IMR-90 (cell line): ENCODE results near the gene SLC35F3. TPM values are rescaled to one million over a fixed set of nuclear protein-coding genes. Genes with fewer than 3 reads are reported as not detected.

Experiments used
- ATAC-seq: fragments of 200-7000 bp; cut with Tn5 transposase; 2 replicates; pipeline ENCODE4 v1.9.1; 2020; ENCODE audit warnings: low read depth, mild to moderate bottlenecking, moderate library complexity
- BruUV-seq: library from RNA; stranded (reverse); fragments of 400-500 nt; replicated peaks from 2 replicates; lab custom pipeline; 2021; lab: Mats Ljungman, UMichigan
- CTCF ChIA-PET: fragments of 300-600 bp; formaldehyde crosslinking; extraction: SDS; loops from one replicate; lab custom pipeline; 2021; ENCODE audit warnings: antibody characterized with exemption; lab: Yijun Ruan, JAX
- POLR2A ChIA-PET: fragments of 300-600 bp; sonication (Branson Sonifier 250); formaldehyde crosslinking; loops from one replicate; lab custom pipeline; 2022; ENCODE audit warnings: antibody characterized with exemption; ENCODE audit not compliant: unreplicated experiment; lab: Charles Lee
- DNase-seq: peaks from one replicate; pipeline ENCODE4 v3.0.0; 2013
- H2AFZ ChIP-seq: replicated peaks from 2 replicates; pipeline ENCODE3; 2013; ENCODE audit warnings: low read length, mild to moderate bottlenecking; ENCODE audit not compliant: poor library complexity
- H2AK5ac ChIP-seq: 2 replicates; pipeline ENCODE4 v1.6.1; 2013; ENCODE audit warnings: low read depth, low read length, inconsistent platforms
- H2AK9ac ChIP-seq: replicated peaks from 2 replicates; pipeline ENCODE3; 2013; ENCODE audit warnings: mild to moderate bottlenecking, low read depth, low read length, moderate library complexity; ENCODE audit not compliant: poor library complexity
- H2BK120ac ChIP-seq: 2 replicates; pipeline ENCODE4 v1.6.1; 2013; ENCODE audit warnings: low read depth, low read length, inconsistent platforms
- H2BK15ac ChIP-seq: 3 replicates; pipeline ENCODE4 v1.6.1; 2013; ENCODE audit warnings: low read depth, low read length, inconsistent platforms
- H2BK20ac ChIP-seq: 2 replicates; pipeline ENCODE4 v1.6.1; 2013; ENCODE audit warnings: low read depth, mild to moderate bottlenecking, inconsistent platforms, low read length, moderate library complexity
- H2BK5ac ChIP-seq: 2 replicates; pipeline ENCODE4 v1.6.1; 2013; ENCODE audit warnings: mild to moderate bottlenecking, low read depth, low read length, inconsistent platforms; ENCODE audit not compliant: poor library complexity, severe bottlenecking
- H3K14ac ChIP-seq: replicated peaks from 2 replicates; pipeline ENCODE4 v1.6.1; 2013; ENCODE audit warnings: low read depth, low read length, inconsistent platforms
- H3K18ac ChIP-seq: 2 replicates; pipeline ENCODE4 v1.6.1; 2013; ENCODE audit warnings: low read depth, low read length, control low read depth
- H3K23ac ChIP-seq: 2 replicates; pipeline ENCODE4 v1.6.1; 2013; ENCODE audit warnings: low read depth, low read length, inconsistent platforms
- H3K27ac ChIP-seq: 2 replicates; pipeline ENCODE4 v1.5.1; 2013; ENCODE audit warnings: mild to moderate bottlenecking, control low read depth, low read length; ENCODE audit not compliant: insufficient read depth
- H3K27me3 ChIP-seq: 2 replicates; pipeline ENCODE4 v1.6.1; 2013; ENCODE audit warnings: low read length; ENCODE audit not compliant: control insufficient read depth, insufficient read depth
- H3K36me3 ChIP-seq: 2 replicates; pipeline ENCODE4 v1.6.1; 2013; ENCODE audit warnings: low read length, mixed read lengths; ENCODE audit not compliant: control insufficient read depth, insufficient read depth
- H3K4ac ChIP-seq: 2 replicates; pipeline ENCODE4 v1.6.1; 2013; ENCODE audit warnings: low read depth, low read length, inconsistent platforms
- H3K4me1 ChIP-seq: 2 replicates; pipeline ENCODE4 v1.6.1; 2013; ENCODE audit warnings: low read length, mixed read lengths; ENCODE audit not compliant: control insufficient read depth, insufficient read depth
- H3K4me2 ChIP-seq: 2 replicates; pipeline ENCODE4 v1.6.1; 2013; ENCODE audit warnings: low read depth, mild to moderate bottlenecking, control low read depth, low read length, moderate library complexity
- H3K4me3 ChIP-seq: 2 replicates; pipeline ENCODE4 v1.5.1; 2013; ENCODE audit warnings: low read depth, mild to moderate bottlenecking, control low read depth, low read length, moderate library complexity; ENCODE audit not compliant: insufficient read depth
- H3K56ac ChIP-seq: 2 replicates; pipeline ENCODE4 v1.6.1; 2013; ENCODE audit warnings: low read length, inconsistent platforms; ENCODE audit not compliant: insufficient read depth; ENCODE audit errors: extremely low read depth
- H3K79me1 ChIP-seq, 2 experiments: 2 replicates each; pipeline ENCODE4 v1.6.1; 2013; ENCODE audit warnings: low read length in 2 of 2, inconsistent platforms in 1 of 2, low read depth in 1 of 2
- H3K9ac ChIP-seq: 2 replicates; pipeline ENCODE4 v1.6.1; 2013; ENCODE audit warnings: low read depth, low read length, control low read depth
- H3K9me1 ChIP-seq: 2 replicates; pipeline ENCODE4 v1.6.1; 2013; ENCODE audit warnings: low read length, inconsistent platforms; ENCODE audit not compliant: insufficient read depth
- H3K9me3 ChIP-seq: 2 replicates; pipeline ENCODE4 v1.6.1; 2013; ENCODE audit warnings: low read length; ENCODE audit not compliant: control insufficient read depth, insufficient read depth
- H4K20me1 ChIP-seq: 2 replicates; pipeline ENCODE4 v1.6.1; 2013; ENCODE audit warnings: low read length, inconsistent platforms; ENCODE audit not compliant: insufficient read depth
- H4K5ac ChIP-seq: 2 replicates; pipeline ENCODE4 v1.6.1; 2013; ENCODE audit warnings: mild to moderate bottlenecking, low read depth, low read length, control low read depth
- H4K8ac ChIP-seq, 2 experiments: 2 replicates each; pipeline ENCODE4 v1.6.1; 2013; ENCODE audit warnings: low read depth in 2 of 2, low read length in 2 of 2, control low read depth in 1 of 2, inconsistent platforms in 1 of 2
- H4K91ac ChIP-seq: 2 replicates; pipeline ENCODE4 v1.6.1; 2013; ENCODE audit warnings: low read depth, low read length, inconsistent platforms; ENCODE audit not compliant: insufficient read depth
- BHLHE40 ChIP-seq: fragments of 150-350 bp; IDR thresholded peaks from 2 replicates; pipeline ENCODE4 v1.6.1; 2016; ENCODE audit warnings: mild to moderate bottlenecking, low read depth, low read length
- CEBPB ChIP-seq: IDR thresholded peaks from 2 replicates; pipeline ENCODE4 v1.6.1; 2012; ENCODE audit warnings: low read depth, low read length, improper control_type of control experiment
- CHD1 ChIP-seq: IDR thresholded peaks from 2 replicates; pipeline ENCODE4 v1.6.1; 2012; ENCODE audit warnings: low read depth, low read length, improper control_type of control experiment
- FOS ChIP-seq: fragments of 150-350 bp; IDR thresholded peaks from 2 replicates; pipeline ENCODE4 v1.6.1; 2016; ENCODE audit warnings: low read depth, low read length
- MAFK ChIP-seq: IDR thresholded peaks from 2 replicates; pipeline ENCODE4 v1.6.1; 2012; ENCODE audit warnings: low read depth, low read length, improper control_type of control experiment
- MAZ ChIP-seq: IDR thresholded peaks from 2 replicates; pipeline ENCODE4 v1.6.1; 2012; ENCODE audit warnings: low read depth, mild to moderate bottlenecking, low read length, improper control_type of control experiment, moderate library complexity, borderline replicate concordance
- MXI1 ChIP-seq: IDR thresholded peaks from 2 replicates; pipeline ENCODE4 v1.6.1; 2012; ENCODE audit warnings: low read depth, mild to moderate bottlenecking, low read length, moderate library complexity, borderline replicate concordance
- NFE2L2 ChIP-seq: fragments of 150-350 bp; IDR thresholded peaks from 2 replicates; pipeline ENCODE4 v1.6.1; 2016; ENCODE audit warnings: low read depth, mild to moderate bottlenecking, low read length
- POLR2A ChIP-seq: IDR thresholded peaks from 2 replicates; pipeline ENCODE4 v1.6.1; 2012; ENCODE audit warnings: mild to moderate bottlenecking, low read depth, low read length
- RAD21 ChIP-seq: IDR thresholded peaks from 2 replicates; pipeline ENCODE4 v1.6.1; 2012; ENCODE audit warnings: low read length, improper control_type of control experiment
- RCOR1 ChIP-seq: IDR thresholded peaks from 2 replicates; pipeline ENCODE4 v1.6.1; 2012; ENCODE audit warnings: mild to moderate bottlenecking, low read length, improper control_type of control experiment; ENCODE audit not compliant: insufficient replicate concordance
- RFX5 ChIP-seq: IDR thresholded peaks from 2 replicates; pipeline ENCODE4 v1.8.0; 2012; ENCODE audit warnings: low read depth, mild to moderate bottlenecking, low read length, moderate library complexity
- SMC3 ChIP-seq: fragments of 150-350 bp; IDR thresholded peaks from 2 replicates; pipeline ENCODE4 v1.6.1; 2016; ENCODE audit warnings: low read depth, mild to moderate bottlenecking, antibody characterized with exemption, low read length, moderate library complexity
- WGBS, 2 experiments: methylation state at CpG; one replicate each; pipeline versions ENCODE4 v1.1.5 to v1.1.7; 2013; ENCODE audit warnings: missing lambda C conversion rate in 2 of 2; ENCODE audit not compliant: insufficient read length in 1 of 2; ENCODE audit errors: extremely low coverage in 2 of 2; 5-methylcytosine and 5-hydroxymethylcytosine counted together
- dilution Hi-C: fragments of 300-500 bp; cut with HindIII; formaldehyde crosslinking; loops from one replicate; pipeline ENCODE4 v1.14.3; 2018; ENCODE audit warnings: low sequenced_read_pairs; ENCODE audit not compliant: unreplicated experiment
- in situ Hi-C: fragments of 300-500 bp; cut with MboI; formaldehyde crosslinking; loops from 3 replicates; pipeline ENCODE4 v1.14.3; 2019; ENCODE audit warnings: low sequenced_read_pairs, inconsistent platforms, mixed read lengths
- intact Hi-C: fragments of 100-400 bp; cut with micrococcal nuclease; formaldehyde crosslinking; loops from 2 replicates; pipeline ENCODE4 v1.10.0; 2022
- polyA plus RNA-seq, 3 experiments: library from polyadenylated mRNA; depleted of rRNA; stranded (reverse); fragments of >200 nt; gene quantifications; 2 replicates each; pipeline ENCODE4 v1.2.3, GENCODE V29; 2012; ENCODE audit warnings: low replicate concordance in 1 of 3
- total RNA-seq: library from RNA; depleted of rRNA; stranded (reverse); fragments of >200 nt; gene quantifications from 2 replicates; pipeline ENCODE4 v1.2.3, GENCODE V29; 2012
- TF ChIP-seq, protein P1 (sequence below): fragments of 150-350 bp; IDR thresholded peaks from 2 replicates; pipeline ENCODE4 v1.6.1; 2016; ENCODE audit warnings: low read depth, mild to moderate bottlenecking, low read length, moderate library complexity, borderline replicate concordance
- TF ChIP-seq, protein P2 (sequence below): conservative IDR thresholded peaks from 2 replicates; pipeline ENCODE4 v1.5.1; 2012; ENCODE audit warnings: mild to moderate bottlenecking, low read depth, low read length, improper control_type of control experiment
- TF ChIP-seq, protein P3 (sequence below): fragments of 150-350 bp; IDR thresholded peaks from 2 replicates; pipeline ENCODE4 v1.6.1; 2017; ENCODE audit warnings: mild to moderate bottlenecking, antibody characterized with exemption, low read length, low read depth

SLC35F3 gene
- total and polyA plus RNA-seq, 2 of the 4 experiments (the other 2 are of a cell fraction): under 0.01 to 0.17 TPM

DNA sequence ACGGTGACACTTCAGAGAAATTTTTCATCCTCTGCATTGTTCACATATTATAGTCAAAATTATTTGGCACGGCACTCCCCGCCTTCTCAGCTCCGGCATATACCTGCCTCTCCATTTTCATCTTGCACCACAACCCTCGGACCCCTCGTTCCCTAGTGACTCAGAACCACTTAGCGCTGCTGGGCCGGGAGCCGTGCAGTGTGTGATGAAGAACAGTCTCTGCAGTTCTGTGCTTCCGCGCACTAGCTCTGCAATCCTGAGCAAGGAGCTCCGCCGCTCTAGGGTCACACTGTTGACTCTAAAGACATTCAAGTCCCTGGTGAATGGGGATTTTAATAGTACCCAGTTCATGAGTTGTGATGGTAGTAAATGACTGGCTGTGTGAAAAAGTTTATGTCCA is 221.2 kb downstream of the SLC35F3 start:
- Histone ChIP-seq H2BK120ac (no peak overlapping the region), H3K79me1 (no peaks in the 10 kb centered on the region), H3K9ac (no peak overlapping the region), H3K27ac (no peak overlapping the region), H2AK9ac (no peak overlapping the region), H2BK15ac (no peak overlapping the region), H3K36me3 (no peaks in the 10 kb centered on the region), H3K27me3 (no peaks in the 10 kb centered on the region), H2BK5ac (no peak overlapping the region), H3K4me2 (no peak overlapping the region), H3K9me1 (peaks cover 3% of the 10 kb centered on the region; the same call in 1 of the 2 replicates), H4K20me1 (no peaks in the 10 kb centered on the region), H2AK5ac (no peak overlapping the region), H3K18ac (no peak overlapping the region), H3K23ac (no peak overlapping the region), H2BK20ac (no peak overlapping the region), H4K91ac (no peak overlapping the region), H3K4me3 (no peak overlapping the region), H3K4ac (no peak overlapping the region), H3K14ac (no peak overlapping the region), H3K9me3 (no peaks in the 10 kb centered on the region), H4K5ac (no peak overlapping the region), H2AFZ (no peak overlapping the region), H3K56ac (no peak overlapping the region), H4K8ac (no peak overlapping the region), H3K4me1 (no peaks in the 10 kb centered on the region)
- WGBS, 2 experiments: 60% methylated on average over 2 of the region's 13 CpGs; no CpG with 5 or more reads in 1 of the 2 experiments
- in situ Hi-C loops (loop anchor here (25.0 kb wide), 2 partner anchors 187 to 987 kb away; no protein-coding TSS in a partner anchor), intact Hi-C loops (no loop called here), dilution Hi-C loops (no loop called here)
- DNase-seq (no peak), ATAC-seq (no peak)
- TF ChIP-seq FOS (no peak), BHLHE40 (no peak), NFE2L2 (no peak), MAZ (no peak), CEBPB (no peak), RAD21 (no peak), POLR2A (no peak), MAFK (no peak), MXI1 (no peak), RFX5 (no peak), SMC3 (no peak), RCOR1 (no peak), CHD1 (no peak)
- TF ChIP-seq, protein P1, sequence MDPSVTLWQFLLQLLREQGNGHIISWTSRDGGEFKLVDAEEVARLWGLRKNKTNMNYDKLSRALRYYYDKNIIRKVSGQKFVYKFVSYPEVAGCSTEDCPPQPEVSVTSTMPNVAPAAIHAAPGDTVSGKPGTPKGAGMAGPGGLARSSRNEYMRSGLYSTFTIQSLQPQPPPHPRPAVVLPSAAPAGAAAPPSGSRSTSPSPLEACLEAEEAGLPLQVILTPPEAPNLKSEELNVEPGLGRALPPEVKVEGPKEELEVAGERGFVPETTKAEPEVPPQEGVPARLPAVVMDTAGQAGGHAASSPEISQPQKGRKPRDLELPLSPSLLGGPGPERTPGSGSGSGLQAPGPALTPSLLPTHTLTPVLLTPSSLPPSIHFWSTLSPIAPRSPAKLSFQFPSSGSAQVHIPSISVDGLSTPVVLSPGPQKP: no peak
- TF ChIP-seq, protein P2, sequence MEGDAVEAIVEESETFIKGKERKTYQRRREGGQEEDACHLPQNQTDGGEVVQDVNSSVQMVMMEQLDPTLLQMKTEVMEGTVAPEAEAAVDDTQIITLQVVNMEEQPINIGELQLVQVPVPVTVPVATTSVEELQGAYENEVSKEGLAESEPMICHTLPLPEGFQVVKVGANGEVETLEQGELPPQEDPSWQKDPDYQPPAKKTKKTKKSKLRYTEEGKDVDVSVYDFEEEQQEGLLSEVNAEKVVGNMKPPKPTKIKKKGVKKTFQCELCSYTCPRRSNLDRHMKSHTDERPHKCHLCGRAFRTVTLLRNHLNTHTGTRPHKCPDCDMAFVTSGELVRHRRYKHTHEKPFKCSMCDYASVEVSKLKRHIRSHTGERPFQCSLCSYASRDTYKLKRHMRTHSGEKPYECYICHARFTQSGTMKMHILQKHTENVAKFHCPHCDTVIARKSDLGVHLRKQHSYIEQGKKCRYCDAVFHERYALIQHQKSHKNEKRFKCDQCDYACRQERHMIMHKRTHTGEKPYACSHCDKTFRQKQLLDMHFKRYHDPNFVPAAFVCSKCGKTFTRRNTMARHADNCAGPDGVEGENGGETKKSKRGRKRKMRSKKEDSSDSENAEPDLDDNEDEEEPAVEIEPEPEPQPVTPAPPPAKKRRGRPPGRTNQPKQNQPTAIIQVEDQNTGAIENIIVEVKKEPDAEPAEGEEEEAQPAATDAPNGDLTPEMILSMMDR: no peak
- TF ChIP-seq, protein P3, sequence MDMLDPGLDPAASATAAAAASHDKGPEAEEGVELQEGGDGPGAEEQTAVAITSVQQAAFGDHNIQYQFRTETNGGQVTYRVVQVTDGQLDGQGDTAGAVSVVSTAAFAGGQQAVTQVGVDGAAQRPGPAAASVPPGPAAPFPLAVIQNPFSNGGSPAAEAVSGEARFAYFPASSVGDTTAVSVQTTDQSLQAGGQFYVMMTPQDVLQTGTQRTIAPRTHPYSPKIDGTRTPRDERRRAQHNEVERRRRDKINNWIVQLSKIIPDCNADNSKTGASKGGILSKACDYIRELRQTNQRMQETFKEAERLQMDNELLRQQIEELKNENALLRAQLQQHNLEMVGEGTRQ: no peak
- BruUV-seq: no TSS peak
- POLR2A ChIA-PET: no interaction called here
- CTCF ChIA-PET: no interaction called here
